HG02852 (cell line): Measurements from ENCODE around the gene PARP16.
"Not testable (repeated sequence)": the region's sequence is repeated elsewhere in the genome, so short reads cannot be mapped to it uniquely, and the experiment has no call there.

ENCODE experiments used
- ATAC-seq: cut with Tn5 transposase; IDR thresholded peaks from one replicate; pipeline ENCODE4 v1.9.1; 2021; ENCODE audit warnings: mild to moderate bottlenecking, moderate library complexity; ENCODE audit not compliant: unreplicated experiment

PARP16 gene

GRCh38 chr15:65278480-65278879 is 8.2 kb downstream of the PARP16 start:
- ATAC-seq = no peak

DNA sequence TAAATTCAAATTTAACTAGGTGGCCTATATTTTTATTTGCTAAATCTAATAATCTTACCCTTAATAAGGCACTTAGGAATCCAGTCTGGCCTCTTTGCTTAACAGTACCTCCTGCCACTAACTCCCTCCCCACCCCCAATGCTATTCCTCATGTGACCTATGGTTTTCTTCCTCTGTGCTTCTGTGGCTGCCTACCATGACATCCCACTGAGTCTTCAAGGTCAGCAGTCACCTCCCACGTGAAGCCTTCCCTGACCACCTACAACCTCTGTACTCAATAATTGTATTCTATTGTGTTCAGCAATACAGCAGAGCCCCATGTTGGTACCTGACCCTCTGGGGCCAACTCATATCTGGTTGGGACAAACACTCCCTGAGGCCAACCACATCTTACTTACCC is 9.7 kb downstream of the PARP16 start:
- no peak for ATAC-seq

GRCh38 chr15:65275728-65276126 is 11.0 kb downstream of the PARP16 start:
- no peak for ATAC-seq

GRCh38 chr15:65275104-65275727 is 11.5 kb downstream of the PARP16 start:
- ATAC-seq = no peak

GRCh38 chr15:65270811-65271545 is 15.7 kb downstream of the PARP16 start:
- ATAC-seq = not testable (repeated sequence)

DNA sequence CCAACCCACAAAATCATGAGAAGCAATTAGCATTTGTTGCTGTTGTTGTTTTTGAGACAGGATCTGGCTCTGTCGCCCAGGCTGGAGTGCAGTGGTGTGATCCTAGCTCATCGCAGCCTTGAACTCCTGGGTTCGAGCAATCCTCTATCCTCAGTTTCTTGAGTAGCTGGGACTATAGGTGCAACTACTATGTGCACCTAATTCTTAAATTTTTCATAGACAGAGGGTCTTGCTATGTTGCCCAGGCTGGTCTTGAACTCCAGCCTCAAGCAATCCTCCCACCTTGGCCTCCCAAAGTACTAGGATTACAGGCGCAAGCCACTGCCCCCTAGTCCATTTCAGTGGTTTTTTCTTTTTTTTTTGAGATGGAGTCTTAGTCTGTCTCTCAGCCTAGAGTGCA is 18.3 kb downstream of the PARP16 start:
- ATAC-seq = no peak

GRCh38 chr15:65266469-65266868 is 20.2 kb downstream of the PARP16 start:
- no peak for ATAC-seq

GRCh38 chr15:65264863-65265430 is 21.7 kb downstream of the PARP16 start:
- ATAC-seq = no peak

- ATAC-seq = no peak
These were observed 23.4 kb downstream of the PARP16 start for GRCh38 chr15:65263313-65263712.

DNA sequence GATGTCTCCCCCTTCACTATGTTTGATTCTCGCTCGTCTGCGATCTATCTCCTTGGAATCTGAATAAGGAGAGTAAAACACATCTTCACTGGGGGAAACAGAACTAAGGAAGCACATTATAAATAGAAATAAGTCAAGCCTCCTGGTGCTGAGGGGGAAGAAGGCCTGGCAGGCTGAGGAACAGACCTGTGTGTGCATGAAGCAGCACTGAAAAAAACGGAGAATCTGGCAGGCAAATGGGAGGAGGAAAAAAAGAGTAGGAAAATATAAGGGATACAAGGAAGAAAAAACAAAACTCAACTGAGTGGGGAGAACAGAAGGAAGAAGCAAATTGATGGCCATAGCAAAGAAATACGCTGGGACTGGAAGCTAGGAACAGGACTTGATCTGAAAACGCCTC is 25.7 kb downstream of the PARP16 start:
- no peak for ATAC-seq

DNA sequence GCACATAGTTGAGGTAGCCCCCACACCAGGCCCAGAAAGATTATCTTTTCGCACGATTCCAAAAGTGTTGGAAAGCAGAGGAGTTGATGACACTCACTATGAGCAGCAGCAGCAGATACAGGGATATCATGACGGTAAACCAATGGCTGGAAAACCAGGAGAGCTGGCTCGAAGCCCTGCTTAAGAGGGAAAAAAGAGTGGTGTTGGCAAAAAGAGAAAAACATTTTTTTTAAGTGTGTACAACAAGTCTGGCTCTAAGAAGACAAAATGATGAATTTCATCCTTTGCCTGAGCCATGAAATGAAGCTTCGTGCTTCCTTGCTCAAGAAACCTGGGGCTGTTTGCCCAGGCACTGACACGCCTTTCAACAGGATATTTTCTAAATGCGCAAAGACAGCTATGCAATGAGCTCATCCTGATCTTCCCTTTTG is 27.3 kb downstream of the PARP16 start:
- ATAC-seq = no peak

GRCh38 chr15:65258375-65259262 is 28.1 kb downstream of the PARP16 start:
- ATAC-seq = no peak

DNA sequence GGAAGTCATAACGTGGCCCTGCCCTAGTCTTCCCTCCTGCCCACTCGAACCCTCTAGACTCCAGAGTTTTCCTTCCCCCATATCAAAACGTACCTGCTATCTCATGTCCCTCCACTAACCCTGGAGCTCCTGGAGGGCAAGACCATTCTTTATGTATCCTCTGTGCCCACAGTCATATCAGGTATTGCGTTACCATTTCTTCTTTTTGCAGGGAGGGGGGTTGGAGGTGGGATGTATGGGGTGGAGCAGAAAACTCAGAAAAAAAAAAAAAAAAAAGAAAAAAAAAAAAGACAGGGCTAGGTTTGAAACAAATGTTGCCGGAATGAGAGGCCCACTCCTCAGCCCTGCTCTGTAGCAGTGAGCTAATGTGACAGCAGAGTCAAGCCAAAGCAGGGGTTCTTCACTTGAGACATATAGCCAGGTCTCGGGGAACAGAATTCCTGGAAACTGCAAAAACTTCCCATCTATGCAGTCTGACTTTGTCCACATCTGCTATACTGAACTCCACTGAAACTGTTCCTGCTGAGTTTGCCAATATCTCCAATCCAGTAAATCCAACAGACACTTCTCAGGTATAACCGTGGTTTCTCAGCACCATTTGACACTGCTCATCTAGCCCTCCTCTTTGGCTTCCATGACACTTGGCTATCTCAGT is 31.1 kb downstream of the PARP16 start:
- no peak for ATAC-seq

GRCh38 chr15:65254758-65255157 is 31.9 kb downstream of the PARP16 start:
- no peak for ATAC-seq

DNA sequence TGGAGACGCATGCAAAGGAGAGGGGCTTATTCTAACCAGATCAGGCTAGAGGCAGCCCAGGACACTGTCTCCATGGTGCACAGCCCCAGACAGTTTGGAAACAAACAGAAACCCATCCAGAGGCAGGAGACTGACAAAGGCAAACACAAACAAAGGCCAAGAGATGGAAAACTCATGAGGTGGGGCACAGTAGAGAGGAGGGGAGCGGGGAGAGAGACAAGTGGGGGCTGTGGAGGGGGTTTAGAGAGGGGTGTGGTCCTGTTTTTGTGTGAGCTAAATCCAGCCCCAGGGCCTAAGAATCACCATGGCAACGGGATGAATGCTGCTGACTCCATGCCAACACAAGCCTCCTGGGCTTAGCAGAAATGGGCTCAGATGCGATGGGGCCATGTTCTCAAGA is 32.3 kb downstream of the PARP16 start:
- no peak for ATAC-seq

DNA sequence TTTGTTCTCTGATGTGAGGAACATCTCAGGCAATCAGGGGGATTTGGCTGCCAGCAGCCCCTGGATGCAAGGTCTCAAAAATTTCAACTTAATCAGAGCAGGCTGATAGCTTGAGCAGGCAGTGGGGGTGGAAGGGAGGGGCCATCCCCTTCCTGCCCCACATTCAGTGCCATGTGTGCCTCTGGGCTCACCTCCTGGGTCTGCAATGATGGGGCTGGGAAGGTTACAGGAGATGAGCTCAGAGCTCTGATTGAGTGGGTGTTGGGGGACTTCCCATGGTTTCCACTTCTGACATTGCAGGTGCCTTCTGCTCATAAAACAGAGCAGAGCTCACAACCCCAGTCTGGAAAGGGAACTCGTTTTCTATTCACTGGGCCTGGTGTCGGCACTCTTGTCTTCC is 37.0 kb downstream of the PARP16 start:
- peak; percentile 74 for ATAC-seq

DNA sequence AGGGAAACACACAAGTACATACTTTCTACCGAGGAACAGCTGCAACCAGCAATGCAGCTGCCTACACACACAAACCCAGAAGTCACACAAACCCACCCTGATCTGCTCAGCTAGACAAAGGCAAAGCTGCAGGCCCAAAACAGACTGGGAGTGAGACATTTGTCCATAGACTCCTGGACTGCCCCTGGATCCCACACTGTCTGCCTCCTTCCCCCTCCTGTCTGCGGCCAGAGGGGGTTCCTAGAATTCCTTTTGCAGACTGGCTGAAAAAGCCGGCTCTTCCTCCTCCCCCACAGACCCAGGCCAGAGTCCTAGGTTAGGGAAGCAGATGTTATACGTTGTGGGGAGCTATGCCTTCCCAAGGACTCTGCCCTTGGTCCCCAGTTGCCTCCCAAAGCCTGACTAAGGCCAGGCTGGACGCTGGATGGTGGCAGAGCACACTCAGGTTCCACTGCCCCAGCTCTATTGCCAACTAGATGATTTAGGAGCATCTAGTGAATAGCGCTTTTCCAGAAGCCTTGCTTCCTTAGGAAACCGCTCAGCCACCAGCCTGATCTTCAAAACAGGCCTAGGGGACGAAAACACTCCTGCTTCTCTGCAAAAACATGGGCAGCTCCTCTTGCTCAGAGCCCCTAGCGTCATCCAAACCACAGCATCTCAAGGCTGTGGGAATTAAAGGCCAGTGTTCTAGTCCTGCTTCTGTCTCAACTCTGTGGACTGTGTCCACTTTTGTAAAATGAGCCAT is 38.0 kb downstream of the PARP16 start:
- ATAC-seq = no peak

DNA sequence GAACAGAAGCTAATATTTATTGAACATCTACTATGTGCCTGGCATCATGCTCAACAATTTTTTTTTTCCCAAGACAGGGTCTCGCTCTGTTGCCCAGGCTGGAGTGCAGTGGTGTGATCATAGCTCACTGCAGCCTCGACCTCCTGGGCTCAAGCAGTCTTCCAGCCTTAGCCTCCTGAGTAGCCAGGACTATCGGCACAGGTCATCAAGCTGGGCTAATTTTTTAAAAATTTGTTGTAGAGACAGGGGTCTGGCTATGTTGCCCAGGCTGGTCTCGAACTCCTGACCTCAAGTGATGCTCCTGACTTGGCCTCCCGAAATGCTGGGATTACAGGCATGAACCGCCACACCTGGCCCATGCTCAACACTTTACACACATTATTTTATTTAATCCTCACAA is 39.7 kb downstream of the PARP16 start:
- no peak for ATAC-seq

- no peak for ATAC-seq
These were observed 40.5 kb downstream of the PARP16 start for GRCh38 chr15:65246026-65246714.
